Measurements from ENCODE around the gene GPAT3. TPM values are rescaled to one million over a fixed set of nuclear protein-coding genes. Genes with fewer than 3 reads are reported as not detected.
A peak's percentile ranks its signal among the peaks of the same experiment; 100 is the strongest.

The GPAT3 gene
- total RNA-seq, 1 donor from 2014 or later: 0.99 TPM

GRCh38 chr4:83510442-83510841, 25.5 kb upstream of the GPAT3 start:
- H3K36me3 ChIP-seq: no peaks in the 10 kb centered on the region
- no peaks in the 10 kb centered on the region for H4K20me1 ChIP-seq (ENCODE audit: low read depth)
- no peaks in the 10 kb centered on the region for H3K4me1 Mint-ChIP-seq
- H3K4me3 Mint-ChIP-seq: no peak overlapping the region
- peak overlapping the region; percentile 22 for H2AFZ ChIP-seq (replicated peaks)
- no peaks in the 10 kb centered on the region for H3K79me2 ChIP-seq (ENCODE audit: low read depth)
- H3K27ac ChIP-seq: no peak overlapping the region
- H3K9ac ChIP-seq: no peak overlapping the region
- DNase-seq (ENCODE audit: low spot score): no peak
- no peak overlapping the region for H3K27ac Mint-ChIP-seq
- TF ChIP-seq CTCF (IDR thresholded peaks at IDR 0.05) (no peak), EZH2 (IDR thresholded peaks at IDR 0.05) (no peak), EZH2phosphoT487 (IDR thresholded peaks at IDR 0.05) (no peak)
- no peaks in the 10 kb centered on the region for H3K27me3 Mint-ChIP-seq (ENCODE audit: insufficient read depth, low read depth)
- no peak overlapping the region for H3K4me2 ChIP-seq
- no peaks in the 10 kb centered on the region for H3K4me1 ChIP-seq
- H3K4me3 ChIP-seq: no peak overlapping the region
- H3K36me3 Mint-ChIP-seq: no peaks in the 10 kb centered on the region
- no peaks in the 10 kb centered on the region for H3K9me3 Mint-ChIP-seq
- no peaks in the 10 kb centered on the region for H3K9me3 ChIP-seq (ENCODE audit: low read depth)
- H3F3A ChIP-seq (ENCODE audit: low read depth): no peaks in the 10 kb centered on the region
- H3K27me3 ChIP-seq: no peaks in the 10 kb centered on the region

GRCh38 chr4:83516042-83516772, 19.7 kb upstream of the GPAT3 start:
- H3K4me3 ChIP-seq: no peak overlapping the region
- TF ChIP-seq CTCF (IDR thresholded peaks at IDR 0.05) (no peak), EZH2phosphoT487 (IDR thresholded peaks at IDR 0.05) (no peak), EZH2 (IDR thresholded peaks at IDR 0.05) (no peak)

GRCh38 chr4:83522239-83522638, 13.7 kb upstream of the GPAT3 start:
- no peaks in the 10 kb centered on the region for H3K9me3 ChIP-seq (ENCODE audit: low read depth)
- DNase-seq (ENCODE audit: low spot score): no peak
- no peaks in the 10 kb centered on the region for H3K27me3 ChIP-seq
- Mint-ChIP-seq H3K4me1 (no peaks in the 10 kb centered on the region), H3K9me3 (peaks cover 9% of the 10 kb centered on the region), H3K4me3 (no peak overlapping the region), H3K27me3 (ENCODE audit: insufficient read depth, low read depth) (peaks cover 6% of the 10 kb centered on the region), H3K36me3 (no peaks in the 10 kb centered on the region), H3K27ac (no peak overlapping the region)
- no peak overlapping the region for H2AFZ ChIP-seq (replicated peaks)
- no peak for TF ChIP-seq EZH2phosphoT487 (IDR thresholded peaks at IDR 0.05)
- TF ChIP-seq CTCF (IDR thresholded peaks at IDR 0.05): no peak
- TF ChIP-seq EZH2 (IDR thresholded peaks at IDR 0.05): no peak
- H3K4me2 ChIP-seq: no peak overlapping the region
- no peaks in the 10 kb centered on the region for H3K4me1 ChIP-seq
- no peaks in the 10 kb centered on the region for H3F3A ChIP-seq (ENCODE audit: low read depth)
- no peaks in the 10 kb centered on the region for H4K20me1 ChIP-seq (ENCODE audit: low read depth)
- no peaks in the 10 kb centered on the region for H3K36me3 ChIP-seq
- H3K9ac ChIP-seq: no peak overlapping the region
- H3K27ac ChIP-seq: no peak overlapping the region
- H3K79me2 ChIP-seq (ENCODE audit: low read depth): no peaks in the 10 kb centered on the region
- no peak overlapping the region for H3K4me3 ChIP-seq

More at GRCh38 chr4:83516042-83516772, 19.7 kb upstream of the GPAT3 start:
- Histone ChIP-seq H3K27ac (no peak overlapping the region), H3K36me3 (no peaks in the 10 kb centered on the region), H3F3A (ENCODE audit: low read depth) (no peaks in the 10 kb centered on the region), H3K9ac (no peak overlapping the region), H2AFZ (replicated peaks) (no peak overlapping the region), H3K79me2 (ENCODE audit: low read depth) (no peaks in the 10 kb centered on the region), H3K9me3 (ENCODE audit: low read depth) (no peaks in the 10 kb centered on the region), H3K27me3 (no peaks in the 10 kb centered on the region), H3K4me2 (no peak overlapping the region), H3K4me1 (no peaks in the 10 kb centered on the region), H4K20me1 (ENCODE audit: low read depth) (no peaks in the 10 kb centered on the region)
- H3K4me1 Mint-ChIP-seq: no peaks in the 10 kb centered on the region
- H3K9me3 Mint-ChIP-seq: no peaks in the 10 kb centered on the region
- H3K36me3 Mint-ChIP-seq: no peaks in the 10 kb centered on the region
- H3K27me3 Mint-ChIP-seq (ENCODE audit: insufficient read depth, low read depth): no peaks in the 10 kb centered on the region
- H3K27ac Mint-ChIP-seq: no peak overlapping the region
- no peak for DNase-seq (ENCODE audit: low spot score)
- no peak overlapping the region for H3K4me3 Mint-ChIP-seq
